ENCODE results near the gene BASP1.
"Not testable (repeated sequence)": the region's sequence is repeated elsewhere in the genome, so short reads cannot be mapped to it uniquely, and the experiment has no call there.

Gene BASP1

DNA sequence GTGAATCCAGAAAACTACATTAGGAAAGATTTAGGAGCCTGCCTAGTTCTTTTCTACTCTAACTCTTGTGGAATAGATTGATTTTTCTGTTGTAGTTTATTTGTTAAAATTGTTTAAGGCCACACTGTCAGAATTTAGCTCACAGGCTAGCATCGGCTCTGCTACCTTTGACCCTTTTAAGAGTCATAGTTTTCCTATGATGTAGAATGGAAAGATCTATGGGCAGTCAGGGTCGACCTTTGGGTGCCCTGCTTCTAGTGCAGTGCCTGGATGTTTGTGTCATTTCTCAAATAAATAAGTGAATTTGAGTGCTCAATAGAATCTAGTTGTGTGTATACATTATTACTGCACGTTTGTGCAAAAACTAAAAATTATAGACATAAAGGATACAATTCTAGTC is 38.7 kb downstream of the BASP1 start:
- DNase-seq (ENCODE audit: low spot score), result no peak

DNA sequence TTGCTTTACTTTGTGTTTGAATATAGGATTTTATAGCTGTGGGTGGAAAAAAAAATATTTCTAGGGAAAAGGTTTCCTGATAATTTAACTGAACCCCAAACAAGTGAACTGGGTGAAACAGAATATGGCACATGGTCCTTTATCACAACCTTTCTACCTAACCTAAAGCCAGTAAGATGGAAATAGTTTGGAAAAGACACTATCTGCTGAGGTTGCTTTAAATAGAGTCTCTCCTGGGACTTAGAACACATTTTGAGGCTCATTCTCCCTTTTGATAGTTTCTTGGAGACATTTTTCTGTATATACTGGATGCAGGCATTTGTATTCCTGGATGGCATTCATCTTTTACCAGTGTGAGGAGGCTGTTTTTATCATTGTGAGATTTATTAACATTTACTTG is 39.4 kb downstream of the BASP1 start:
- DNase-seq (ENCODE audit: low spot score), result no peak

DNA sequence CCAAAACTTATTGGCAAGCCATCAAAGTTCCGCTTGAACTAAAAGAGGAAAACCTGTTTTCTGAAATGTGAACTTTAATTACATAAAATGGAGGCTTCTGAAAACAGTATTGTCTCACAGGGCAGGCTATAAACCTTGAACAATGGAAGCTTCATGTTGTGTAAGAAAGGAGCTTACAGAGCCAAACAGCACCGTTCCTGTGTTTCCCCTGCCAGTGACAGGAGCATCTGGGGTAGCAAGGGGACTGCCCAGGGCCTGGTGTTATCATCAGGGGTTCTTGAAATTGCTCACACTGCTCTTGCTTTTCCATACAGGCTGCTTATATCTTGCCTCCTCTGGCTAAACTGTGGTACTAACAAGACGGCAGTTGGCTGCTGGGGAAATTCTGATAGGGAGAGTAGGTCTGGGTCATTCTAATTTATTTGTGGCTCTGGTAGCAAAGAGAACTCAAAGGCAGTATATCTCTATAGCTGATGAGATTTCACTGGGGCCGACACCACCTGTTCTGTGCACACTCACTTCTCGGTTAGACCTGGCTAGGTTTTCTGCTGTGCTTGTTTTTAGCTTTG is 40.4 kb downstream of the BASP1 start:
- no peak for DNase-seq (ENCODE audit: low spot score)

DNA sequence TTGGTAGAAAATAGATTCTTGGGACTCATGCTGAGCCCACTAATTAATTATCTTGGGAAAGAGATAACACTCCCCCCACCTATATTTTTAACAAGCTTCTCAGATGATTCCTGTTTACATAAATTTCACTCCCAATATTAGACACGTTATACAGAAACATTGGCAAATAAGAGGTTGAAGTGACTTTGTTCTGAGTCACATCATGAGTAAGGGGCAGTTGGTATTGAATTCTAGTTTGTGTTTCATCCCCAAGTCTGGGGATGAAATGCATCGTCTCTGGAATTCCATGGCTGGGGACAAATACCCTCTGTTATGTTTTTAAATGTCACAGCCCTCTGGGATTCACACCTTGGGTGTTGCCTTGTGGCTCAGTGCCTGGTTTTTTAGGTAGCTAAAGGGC is 41.0 kb downstream of the BASP1 start:
- no peak for DNase-seq (ENCODE audit: low spot score)

DNA sequence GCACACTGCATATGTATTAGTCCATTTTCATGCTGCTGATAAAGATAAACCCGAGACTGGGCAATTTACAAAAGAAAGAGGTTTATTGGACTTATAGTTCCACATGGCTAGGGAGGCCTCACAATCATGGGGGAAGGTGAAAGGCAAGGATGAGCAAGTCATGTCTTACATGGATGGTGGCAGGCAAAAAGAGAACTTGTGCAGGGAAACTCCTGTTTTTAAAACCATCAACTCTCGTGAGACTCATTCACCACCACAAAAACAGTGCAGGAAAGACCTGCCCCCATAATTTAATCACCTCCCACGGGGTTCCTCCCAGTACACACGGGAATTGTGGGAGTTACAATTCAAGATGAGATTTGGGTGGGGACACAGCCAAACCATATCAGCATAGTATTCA is 41.6 kb downstream of the BASP1 start:
- not testable (repeated sequence) for DNase-seq (ENCODE audit: low spot score)

DNA sequence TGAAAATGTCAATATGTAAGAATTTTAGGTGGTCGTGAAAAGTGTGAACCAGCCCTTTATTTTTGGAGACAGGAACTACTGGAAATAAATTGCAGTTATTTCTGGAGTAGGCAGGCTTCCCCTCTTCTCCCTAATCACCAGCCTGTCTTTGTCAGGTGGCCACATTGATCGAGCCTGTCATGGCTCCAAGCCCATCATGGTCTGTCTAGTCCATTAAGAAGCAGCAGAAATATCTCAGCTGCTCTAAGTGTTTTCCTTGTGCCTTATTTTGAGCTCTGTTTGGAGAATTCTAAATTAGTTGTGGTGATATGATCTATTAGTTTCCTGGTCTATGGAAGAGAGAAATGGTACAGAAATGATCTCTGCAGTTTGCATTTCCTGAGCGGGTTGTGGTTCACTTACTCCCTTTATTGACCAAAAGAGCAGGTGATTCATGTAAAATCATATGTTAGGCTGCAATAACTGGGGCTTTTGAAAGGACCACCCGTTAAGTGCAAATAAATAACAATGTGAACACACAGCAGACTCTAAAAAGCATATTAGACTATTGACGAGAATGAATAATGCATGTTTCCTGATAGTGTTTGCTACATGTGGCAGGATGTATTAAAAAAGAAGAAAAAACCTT is 42.3 kb downstream of the BASP1 start:
- no peak for DNase-seq (ENCODE audit: low spot score)

DNA sequence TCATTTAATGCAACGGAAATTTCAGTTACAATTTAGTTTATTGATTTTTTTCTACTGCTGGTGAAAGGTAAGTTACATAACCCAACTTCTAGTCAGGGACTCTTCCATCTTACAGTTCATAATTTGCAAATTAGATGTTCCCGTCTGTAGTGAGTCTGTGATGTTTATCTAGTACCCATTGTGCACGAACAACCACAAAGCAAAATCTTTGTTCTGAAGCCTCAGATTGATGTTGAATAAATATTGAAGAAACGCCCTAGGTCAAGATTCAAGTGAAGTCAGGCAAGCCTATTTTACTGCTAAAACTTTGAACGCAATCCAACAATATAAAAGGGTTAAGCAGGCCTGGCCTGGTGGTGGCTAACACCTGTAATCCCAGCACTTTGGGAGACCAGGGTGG is 43.1 kb downstream of the BASP1 start:
- no peak for DNase-seq (ENCODE audit: low spot score)

DNA sequence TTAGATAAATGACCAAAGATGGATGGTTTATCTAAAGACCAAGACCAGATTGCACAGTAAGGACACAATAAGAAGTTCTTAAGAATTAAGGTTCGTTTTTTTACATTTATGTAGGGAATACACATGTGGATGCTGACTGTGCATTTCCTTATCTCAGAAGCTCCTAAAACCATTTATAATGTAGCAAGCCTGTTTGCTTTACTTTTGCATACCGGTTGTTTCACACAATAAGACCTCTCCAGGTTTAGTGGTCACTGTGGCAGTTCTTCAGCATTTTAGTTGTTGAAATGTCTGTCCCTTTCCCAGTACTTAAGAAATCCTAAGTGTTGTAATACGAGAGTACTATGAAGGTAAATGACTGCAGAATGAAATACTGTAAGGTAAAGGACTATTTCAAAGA is 43.6 kb downstream of the BASP1 start:
- no peak for DNase-seq (ENCODE audit: low spot score)

DNA sequence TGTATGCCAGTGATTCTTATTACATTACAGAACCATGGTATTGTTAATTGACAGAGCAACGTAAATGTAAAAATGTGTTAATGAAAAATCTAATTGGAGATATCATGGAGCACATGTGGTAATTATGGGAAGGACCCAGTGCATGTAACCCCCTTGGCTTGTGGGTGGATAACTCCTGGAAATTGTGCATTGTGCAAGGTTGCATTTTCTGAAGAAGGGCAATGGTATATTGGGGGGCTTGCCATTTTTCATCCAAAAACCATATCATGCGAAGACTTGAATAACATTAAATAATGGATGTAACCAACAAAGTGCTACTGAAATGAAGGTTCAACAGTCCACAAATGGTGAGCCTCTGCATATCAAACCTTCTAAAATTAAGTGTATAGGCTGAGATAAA is 47.6 kb downstream of the BASP1 start:
- no peak for DNase-seq (ENCODE audit: low spot score)

DNA sequence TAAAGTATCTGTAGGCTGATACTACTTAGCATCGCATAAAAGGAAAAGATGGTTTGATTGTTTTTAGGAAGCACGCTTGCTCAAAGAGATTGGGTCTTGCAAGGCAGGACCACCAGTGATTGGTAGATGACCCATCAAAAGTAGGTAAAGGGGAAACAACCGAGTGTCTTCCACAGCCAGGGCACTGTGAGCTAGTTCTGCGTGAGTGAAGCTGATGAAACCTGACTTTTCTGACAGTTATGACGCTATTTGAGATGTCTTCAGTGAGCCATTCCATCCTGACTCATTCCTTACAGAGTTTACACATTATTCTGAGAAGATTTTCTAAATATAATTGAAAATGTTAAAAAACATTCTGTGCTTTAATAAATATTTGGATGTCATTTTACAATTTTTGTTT is 49.7 kb downstream of the BASP1 start:
- no peak for DNase-seq (ENCODE audit: low spot score)

DNA sequence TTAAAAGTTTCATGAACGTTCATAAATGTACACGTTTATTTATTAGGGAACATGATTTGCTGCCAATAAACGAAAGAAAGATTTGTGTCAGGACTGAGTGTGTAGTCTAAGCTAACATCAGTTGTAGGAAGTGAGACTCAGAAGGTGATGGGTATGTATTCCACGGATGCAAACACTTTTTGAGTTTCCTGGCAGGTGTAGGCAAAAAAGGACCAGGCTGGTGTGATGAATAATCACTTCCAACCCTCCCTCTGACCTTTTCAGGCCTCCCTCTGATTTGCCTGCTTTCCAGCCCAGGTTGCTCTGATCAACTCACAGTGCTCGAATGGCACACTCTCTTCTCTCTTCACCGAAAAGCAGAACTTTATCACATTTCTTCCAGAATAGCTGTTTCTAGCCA is 51.8 kb downstream of the BASP1 start:
- DNase-seq (ENCODE audit: low spot score), result no peak

DNA sequence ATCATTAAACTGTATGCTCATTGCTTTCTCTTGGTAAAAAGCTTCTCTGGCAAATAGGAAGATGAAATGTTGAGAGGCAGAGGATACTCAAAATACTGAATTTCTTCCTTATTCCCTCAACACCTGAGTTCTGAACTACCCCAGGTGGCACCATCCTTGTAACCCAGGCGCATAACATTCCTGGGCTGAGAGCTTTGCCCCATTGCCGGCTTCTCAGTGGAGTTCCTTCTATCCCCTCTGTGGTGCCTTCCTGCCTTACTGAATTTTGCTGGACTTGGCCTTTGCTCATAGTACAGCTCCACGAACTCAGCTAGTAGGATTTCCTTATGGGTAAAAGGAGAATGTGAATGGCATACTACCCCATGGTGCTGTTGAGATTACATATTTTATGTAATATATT is 54.7 kb downstream of the BASP1 start:
- DNase-seq (ENCODE audit: low spot score), result no peak

DNA sequence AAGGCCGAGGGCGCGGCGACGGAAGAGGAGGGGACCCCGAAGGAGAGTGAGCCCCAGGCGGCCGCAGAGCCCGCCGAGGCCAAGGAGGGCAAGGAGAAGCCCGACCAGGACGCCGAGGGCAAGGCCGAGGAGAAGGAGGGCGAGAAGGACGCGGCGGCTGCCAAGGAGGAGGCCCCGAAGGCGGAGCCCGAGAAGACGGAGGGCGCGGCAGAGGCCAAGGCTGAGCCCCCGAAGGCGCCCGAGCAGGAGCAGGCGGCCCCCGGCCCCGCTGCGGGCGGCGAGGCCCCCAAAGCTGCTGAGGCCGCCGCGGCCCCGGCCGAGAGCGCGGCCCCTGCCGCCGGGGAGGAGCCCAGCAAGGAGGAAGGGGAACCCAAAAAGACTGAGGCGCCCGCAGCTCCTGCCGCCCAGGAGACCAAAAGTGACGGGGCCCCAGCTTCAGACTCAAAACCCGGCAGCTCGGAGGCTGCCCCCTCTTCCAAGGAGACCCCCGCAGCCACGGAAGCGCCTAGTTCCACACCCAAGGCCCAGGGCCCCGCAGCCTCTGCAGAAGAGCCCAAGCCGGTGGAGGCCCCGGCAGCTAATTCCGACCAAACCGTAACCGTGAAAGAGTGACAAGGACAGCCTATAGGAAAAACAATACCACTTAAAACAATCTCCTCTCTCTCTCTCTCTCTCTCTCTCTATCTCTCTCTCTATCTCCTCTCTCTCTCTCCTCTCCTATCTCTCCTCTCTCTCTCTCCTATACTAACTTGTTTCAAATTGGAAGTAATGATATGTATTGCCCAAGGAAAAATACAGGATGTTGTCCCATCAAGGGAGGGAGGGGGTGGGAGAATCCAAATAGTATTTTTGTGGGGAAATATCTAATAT is 58.1 kb downstream of the BASP1 start:
- DNase-seq (ENCODE audit: low spot score), result no peak

DNA sequence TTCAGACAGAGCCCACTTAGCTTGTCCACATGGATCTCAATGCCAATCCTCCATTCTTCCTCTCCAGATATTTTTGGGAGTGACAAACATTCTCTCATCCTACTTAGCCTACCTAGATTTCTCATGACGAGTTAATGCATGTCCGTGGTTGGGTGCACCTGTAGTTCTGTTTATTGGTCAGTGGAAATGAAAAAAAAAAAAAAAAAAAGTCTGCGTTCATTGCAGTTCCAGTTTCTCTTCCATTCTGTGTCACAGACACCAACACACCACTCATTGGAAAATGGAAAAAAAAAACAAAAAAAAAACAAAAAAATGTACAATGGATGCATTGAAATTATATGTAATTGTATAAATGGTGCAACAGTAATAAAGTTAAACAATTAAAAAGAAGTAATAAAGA is 59.0 kb downstream of the BASP1 start:
- no peak for DNase-seq (ENCODE audit: low spot score)

DNA sequence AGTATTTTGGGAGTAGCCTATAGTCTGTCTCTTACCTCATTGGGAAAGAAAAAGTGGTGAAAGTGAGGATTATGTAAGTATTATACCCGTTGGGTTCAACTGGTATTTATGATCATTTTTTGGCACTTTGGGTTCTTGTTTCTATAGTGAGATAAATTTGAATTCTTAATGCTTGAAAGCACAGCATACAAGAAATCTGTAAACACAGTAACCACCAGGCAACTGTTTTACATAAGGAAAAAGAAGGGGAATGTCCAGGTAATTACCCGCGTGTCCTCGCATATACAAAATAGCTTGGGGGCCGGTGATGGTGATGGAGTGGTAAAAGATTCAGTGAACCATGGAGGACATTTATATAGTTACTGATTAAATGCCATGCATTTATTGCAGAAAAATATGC is 60.5 kb downstream of the BASP1 start:
- DNase-seq (ENCODE audit: low spot score), result no peak

DNA sequence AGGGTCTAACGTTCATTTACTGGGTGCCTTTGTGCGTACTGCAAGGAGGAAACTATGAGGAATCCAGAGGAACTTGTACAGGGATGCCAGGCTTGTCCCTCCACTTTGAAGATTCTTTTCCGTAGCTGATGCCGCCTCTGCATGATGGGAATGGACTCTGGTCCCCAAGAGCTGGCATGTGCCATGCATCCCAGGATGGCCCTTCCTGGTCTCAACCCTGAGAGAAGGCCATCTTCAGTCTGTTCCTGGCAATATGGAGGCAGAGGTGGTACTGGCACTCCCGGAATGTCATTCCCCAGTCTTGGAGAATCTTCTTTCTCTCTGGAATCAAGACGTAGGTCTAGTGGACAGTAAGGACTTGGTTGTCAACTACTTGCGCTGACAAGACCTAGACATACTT is 61.5 kb downstream of the BASP1 start:
- DNase-seq (ENCODE audit: low spot score), result no peak

DNA sequence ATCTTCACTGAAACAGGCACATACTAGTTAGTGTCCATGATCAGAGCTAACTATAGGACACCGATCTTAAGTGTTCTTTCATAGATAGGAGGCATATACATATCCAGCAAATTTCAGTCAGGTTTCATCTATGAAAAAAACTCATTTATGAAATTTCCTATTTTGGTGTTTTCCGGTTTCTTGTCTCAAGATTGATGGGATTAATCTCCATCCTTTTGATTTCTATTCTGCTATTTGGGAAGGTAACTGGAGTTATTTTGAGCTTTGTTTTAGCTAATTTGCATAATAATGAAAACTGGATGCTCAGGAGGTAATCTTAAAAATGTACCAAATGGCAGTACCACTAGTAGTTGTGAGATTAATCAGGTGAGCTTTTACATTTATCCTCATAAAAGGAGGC is 62.1 kb downstream of the BASP1 start:
- DNase-seq (ENCODE audit: low spot score), result no peak

DNA sequence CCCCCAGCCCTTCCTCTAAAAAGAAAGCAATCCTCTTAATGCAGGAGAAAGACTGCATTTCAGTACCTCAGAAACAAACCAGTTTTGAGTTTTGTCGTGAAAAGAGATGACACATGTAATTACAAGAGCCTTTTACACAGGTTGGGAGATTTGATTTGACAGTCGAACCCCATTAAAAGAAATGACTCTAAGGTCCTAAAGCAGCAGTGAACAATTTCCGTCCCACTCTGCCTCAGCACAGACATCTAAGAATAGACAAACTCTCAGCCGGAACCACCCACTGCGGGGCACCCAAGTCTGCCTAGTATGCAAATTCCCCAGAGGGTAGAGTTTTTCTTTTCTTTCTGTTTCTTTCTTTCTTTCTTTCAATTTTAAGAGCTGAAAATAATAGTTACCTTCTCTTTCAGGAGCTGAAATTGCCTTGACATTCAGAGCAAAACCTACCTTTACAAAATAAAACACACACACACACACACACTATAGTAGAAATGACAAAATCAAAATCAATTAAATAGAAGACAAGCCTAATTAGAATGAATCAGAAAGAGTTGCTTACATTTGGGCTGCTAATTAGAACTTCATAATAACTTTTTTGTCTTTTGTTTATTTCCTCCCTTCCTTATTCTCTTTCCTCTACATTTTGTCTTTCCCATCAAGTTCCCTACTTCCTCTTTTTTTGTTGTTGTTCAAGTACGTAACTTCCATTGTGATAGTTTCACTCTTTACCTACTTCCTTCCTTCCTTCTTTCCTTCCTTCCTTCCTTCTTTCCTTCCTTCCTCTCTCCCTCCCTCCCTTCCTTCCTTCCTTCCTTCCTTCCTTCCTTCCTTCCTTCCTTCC is 65.1 kb downstream of the BASP1 start:
- no peak for DNase-seq (ENCODE audit: low spot score)

DNA sequence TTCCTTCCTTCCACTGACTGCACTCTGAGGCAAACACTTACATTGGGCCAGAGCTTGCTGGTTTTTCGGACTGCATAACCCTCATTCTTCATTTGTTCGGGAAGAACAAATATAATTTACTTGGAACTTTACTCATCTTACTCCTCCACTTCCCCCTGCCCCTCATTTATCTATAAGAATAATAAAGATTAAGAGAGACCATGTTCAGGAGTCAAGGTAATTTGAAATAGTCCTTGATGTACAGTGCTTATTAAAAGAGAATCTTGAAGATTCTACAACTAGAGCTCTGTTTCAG is 65.6 kb downstream of the BASP1 start:
- no peak for DNase-seq (ENCODE audit: low spot score)

DNA sequence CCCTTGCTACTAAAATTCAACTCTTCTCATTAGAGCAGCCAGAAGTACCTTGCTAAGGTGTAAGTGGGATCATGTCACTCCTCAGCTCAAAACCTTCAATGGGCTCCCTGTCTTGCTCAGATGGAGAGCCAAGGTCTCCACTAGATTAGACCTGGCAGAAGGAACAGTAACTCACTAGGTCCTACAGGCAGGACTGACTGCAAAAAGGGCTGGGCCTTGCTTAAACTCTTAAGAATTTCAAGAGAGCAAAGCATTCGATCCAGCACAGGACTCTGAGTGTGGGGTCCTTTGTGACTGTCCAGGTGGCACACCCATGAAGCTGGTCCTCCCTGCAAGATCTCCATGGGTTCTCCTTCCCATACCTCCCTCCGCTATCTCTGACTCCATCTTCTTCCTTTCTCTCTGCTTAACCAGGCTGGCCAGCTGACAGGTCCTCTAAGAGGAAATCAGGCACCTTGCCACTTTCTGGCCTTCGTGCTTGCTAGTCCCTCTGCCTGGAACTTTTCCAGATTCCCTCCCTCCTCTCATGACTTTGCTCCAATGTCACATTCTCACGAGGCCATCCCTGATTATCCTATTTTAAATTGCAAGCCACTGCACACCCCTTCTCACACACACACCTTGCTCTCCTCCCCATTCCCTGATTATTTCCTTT is 70.2 kb downstream of the BASP1 start:
- no peak for DNase-seq (ENCODE audit: low spot score)

DNA sequence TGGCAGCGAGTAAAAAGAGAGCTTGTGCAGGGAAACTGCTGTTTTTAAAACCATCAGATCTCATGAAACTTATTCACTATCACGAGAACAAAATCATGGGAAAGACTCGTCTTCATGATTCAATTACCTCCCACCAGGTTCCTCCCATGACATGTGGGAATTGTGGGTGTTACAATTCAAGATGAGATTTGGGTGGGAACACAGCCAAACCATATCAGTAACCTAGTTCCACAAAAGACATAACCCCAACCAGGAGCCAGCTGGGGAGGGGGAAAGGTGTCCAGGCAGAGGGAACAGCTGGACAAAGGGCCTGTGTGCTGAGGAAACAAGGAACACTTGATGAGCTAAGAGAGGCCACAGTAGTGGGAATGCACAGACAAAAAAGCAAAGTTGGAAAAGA is 71.1 kb downstream of the BASP1 start:
- no peak for DNase-seq (ENCODE audit: low spot score)

All from HuH-7.5 (cell line).